Kidney (tissue), 14 donors: ENCODE results near the gene DELE1. TPM values are rescaled to one million over a fixed set of nuclear protein-coding genes. Genes with fewer than 3 reads are reported as not detected.

Experiments
- DNase-seq, 5 donors: peaks; one replicate each; pipeline ENCODE4 v3.0.0-alpha.2; 2013 to 2020
- FAIRE-seq: peaks from 2 replicates; lab custom pipeline; 2012; peaks lifted over from hg19 to GRCh38; lab: Jason Lieb, UNC
- H3K27ac ChIP-seq, 2 donors: one replicate each; pipeline ENCODE4 v1.7.0; 2013; ENCODE audit warnings: low read depth in 2 of 2, low read length in 2 of 2, inconsistent platforms in 1 of 2
- H3K27me3 ChIP-seq: one replicate; pipeline ENCODE4 v1.7.1; 2013; ENCODE audit warnings: low read length, inconsistent platforms; ENCODE audit not compliant: control insufficient read depth, insufficient read depth
- H3K36me3 ChIP-seq, 3 donors: one replicate each; pipeline versions ENCODE4 v1.7.0 to v1.7.1; 2013; ENCODE audit warnings: low read length in 3 of 3, control low read depth in 1 of 3, inconsistent platforms in 1 of 3; ENCODE audit not compliant: insufficient read depth in 3 of 3, control insufficient read depth in 2 of 3
- H3K4me1 ChIP-seq, 3 donors: one replicate each; pipeline versions ENCODE4 v1.7.0 to v1.7.1; 2013; ENCODE audit warnings: low read length in 3 of 3, inconsistent platforms in 1 of 3, low read depth in 1 of 3; ENCODE audit not compliant: control insufficient read depth in 2 of 3, insufficient read depth in 2 of 3
- H3K4me3 ChIP-seq, 3 donors: one replicate each; pipeline versions ENCODE4 v1.7.0 to v1.8.1; 2013; ENCODE audit warnings: low read length in 3 of 3, control low read depth in 1 of 3, inconsistent platforms in 1 of 3
- H3K9ac ChIP-seq, 3 donors: one replicate each; pipeline versions ENCODE4 v1.7.0 to v1.7.1; 2013; ENCODE audit warnings: low read length in 3 of 3, control low read depth in 1 of 3, inconsistent platforms in 1 of 3
- H3K9me3 ChIP-seq, 3 donors: one replicate each; pipeline versions ENCODE4 v1.7.0 to v1.7.1; 2013; ENCODE audit warnings: low read length in 3 of 3, control low read depth in 1 of 3, inconsistent platforms in 1 of 3; ENCODE audit not compliant: control insufficient read depth in 2 of 3, insufficient read depth in 1 of 3
- intact Hi-C: fragments of 100-400 bp; cut with DNase I; formaldehyde crosslinking; loops from one replicate; pipeline ENCODE4 v1.11.1; 2022
- polyA plus RNA-seq: library from polyadenylated mRNA; stranded (reverse); fragments of 350-450 nt; fragmentation: Illumina TruSeq; extraction: RNeasy Lipid Tissue Mini Kit (QIAGEN cat#74804); gene quantifications from one replicate; pipeline ENCODE4 v1.2.3, GENCODE V29; 2014; ENCODE audit warnings: low read depth, low replicate concordance; ENCODE audit not compliant: insufficient read depth
- total RNA-seq: library from RNA; stranded (reverse); fragmentation: NEBNext Ultra II Directional; extraction: Animal tissue kit (Norgen Biotek cat#: 25700); gene quantifications from one replicate; pipeline ENCODE4 v1.2.1, GENCODE V29; 2021
- TF ChIP-seq, protein P1 (sequence below): IDR thresholded peaks from 3 replicates; pipeline ENCODE4 v1.5.1; 2012; ENCODE audit warnings: mild to moderate bottlenecking, moderate library complexity, borderline replicate concordance; ENCODE audit not compliant: insufficient read depth; ENCODE audit errors: extremely low read depth
- donor health status: control.
- donor health status: control.
- donor health status: control.
- donor health status: control.
- donor health status: control.
- donor health status: DM: yes; HTN: yes; CAD: no.
- donor health status: Normal renal cell carcinoma (clear cell type).

The DELE1 gene
- total and polyA plus RNA-seq, 2 donors from 2014 or later, result 67.7 to 82.3 TPM

DNA sequence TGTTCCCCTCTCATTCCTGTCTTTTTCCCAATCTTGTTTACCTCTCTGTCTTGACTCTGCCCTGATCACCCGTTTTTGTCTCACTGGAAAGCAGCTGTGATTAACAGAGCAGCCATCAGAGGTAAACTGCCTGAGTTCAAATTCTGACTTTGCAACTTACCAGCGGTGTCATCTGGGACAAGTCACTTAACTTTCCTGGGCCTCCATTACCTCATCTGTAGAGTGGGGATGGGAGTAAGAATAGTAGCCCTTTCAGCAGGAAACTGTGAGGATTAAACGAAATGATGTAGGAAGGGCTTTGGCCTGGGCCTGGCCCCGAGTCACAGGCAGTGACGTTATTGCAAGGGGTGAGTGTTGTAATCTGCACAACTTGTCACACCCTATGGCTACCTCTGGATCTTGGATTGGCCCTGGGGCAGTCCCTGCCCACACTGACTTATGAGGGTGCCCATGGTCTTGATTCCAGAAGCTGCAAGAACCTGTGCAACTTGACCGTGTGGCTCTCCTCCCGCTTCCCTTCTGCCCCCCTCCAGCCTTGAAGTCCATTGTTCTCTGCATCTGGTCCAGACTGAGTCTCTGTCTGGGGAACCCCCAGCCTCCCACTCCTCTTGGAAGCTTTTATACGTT, 35.0 kb downstream of the DELE1 start:
- DNase-seq (no peak), FAIRE-seq (no peak)
- no peaks in the 10 kb centered on the region for H3K36me3 ChIP-seq
- H3K4me3 ChIP-seq, result no peak overlapping the region
- peak overlapping the region; percentile 8 to 26 for H3K27ac ChIP-seq
- intact Hi-C loops, result loop anchor here (10.0 kb wide), 1 partner anchor 264 kb away; no protein-coding TSS in a partner anchor
- no peaks in the 10 kb centered on the region for H3K9me3 ChIP-seq
- H3K4me1 ChIP-seq, result peaks cover 3 to 12% (median 4%) of the 10 kb centered on the region in 3 donors
- H3K9ac ChIP-seq, result no peak overlapping the region
- TF ChIP-seq, protein P1, sequence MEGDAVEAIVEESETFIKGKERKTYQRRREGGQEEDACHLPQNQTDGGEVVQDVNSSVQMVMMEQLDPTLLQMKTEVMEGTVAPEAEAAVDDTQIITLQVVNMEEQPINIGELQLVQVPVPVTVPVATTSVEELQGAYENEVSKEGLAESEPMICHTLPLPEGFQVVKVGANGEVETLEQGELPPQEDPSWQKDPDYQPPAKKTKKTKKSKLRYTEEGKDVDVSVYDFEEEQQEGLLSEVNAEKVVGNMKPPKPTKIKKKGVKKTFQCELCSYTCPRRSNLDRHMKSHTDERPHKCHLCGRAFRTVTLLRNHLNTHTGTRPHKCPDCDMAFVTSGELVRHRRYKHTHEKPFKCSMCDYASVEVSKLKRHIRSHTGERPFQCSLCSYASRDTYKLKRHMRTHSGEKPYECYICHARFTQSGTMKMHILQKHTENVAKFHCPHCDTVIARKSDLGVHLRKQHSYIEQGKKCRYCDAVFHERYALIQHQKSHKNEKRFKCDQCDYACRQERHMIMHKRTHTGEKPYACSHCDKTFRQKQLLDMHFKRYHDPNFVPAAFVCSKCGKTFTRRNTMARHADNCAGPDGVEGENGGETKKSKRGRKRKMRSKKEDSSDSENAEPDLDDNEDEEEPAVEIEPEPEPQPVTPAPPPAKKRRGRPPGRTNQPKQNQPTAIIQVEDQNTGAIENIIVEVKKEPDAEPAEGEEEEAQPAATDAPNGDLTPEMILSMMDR, result no peak
- no peaks in the 10 kb centered on the region for H3K27me3 ChIP-seq

DNA sequence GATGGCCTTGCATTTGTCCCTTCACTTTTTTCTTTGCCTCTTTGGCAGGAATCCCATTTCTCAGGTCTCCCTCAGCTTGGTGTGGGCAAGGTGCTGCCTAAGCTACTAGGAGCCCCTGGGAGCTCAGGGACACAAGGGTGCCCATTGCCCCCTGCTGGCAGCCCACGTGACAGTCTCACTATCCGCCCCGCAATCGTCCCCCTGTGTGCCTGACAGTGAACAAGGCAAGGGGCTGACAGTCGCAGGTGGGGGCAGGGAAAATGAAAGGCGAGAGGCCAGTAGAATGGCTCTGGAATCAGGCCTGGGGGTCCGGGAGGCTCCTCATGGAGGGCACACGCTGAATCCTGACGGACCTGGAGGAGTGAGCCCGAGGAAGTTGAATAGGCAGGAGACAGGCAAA, 36.3 kb downstream of the DELE1 start:
- no peaks in the 10 kb centered on the region for H3K27me3 ChIP-seq
- DNase-seq (peak in 1 of 5 donors; percentile 32), FAIRE-seq (no peak)
- peaks cover 3 to 12% (median 4%) of the 10 kb centered on the region in 3 donors for H3K4me1 ChIP-seq
- no peak overlapping the region for H3K27ac ChIP-seq
- no peaks in the 10 kb centered on the region for H3K9me3 ChIP-seq
- no peak overlapping the region for H3K4me3 ChIP-seq
- TF ChIP-seq, protein P1, result no peak
- no peaks in the 10 kb centered on the region for H3K36me3 ChIP-seq
- intact Hi-C loops, result no loop called here
- no peak overlapping the region for H3K9ac ChIP-seq

DNA sequence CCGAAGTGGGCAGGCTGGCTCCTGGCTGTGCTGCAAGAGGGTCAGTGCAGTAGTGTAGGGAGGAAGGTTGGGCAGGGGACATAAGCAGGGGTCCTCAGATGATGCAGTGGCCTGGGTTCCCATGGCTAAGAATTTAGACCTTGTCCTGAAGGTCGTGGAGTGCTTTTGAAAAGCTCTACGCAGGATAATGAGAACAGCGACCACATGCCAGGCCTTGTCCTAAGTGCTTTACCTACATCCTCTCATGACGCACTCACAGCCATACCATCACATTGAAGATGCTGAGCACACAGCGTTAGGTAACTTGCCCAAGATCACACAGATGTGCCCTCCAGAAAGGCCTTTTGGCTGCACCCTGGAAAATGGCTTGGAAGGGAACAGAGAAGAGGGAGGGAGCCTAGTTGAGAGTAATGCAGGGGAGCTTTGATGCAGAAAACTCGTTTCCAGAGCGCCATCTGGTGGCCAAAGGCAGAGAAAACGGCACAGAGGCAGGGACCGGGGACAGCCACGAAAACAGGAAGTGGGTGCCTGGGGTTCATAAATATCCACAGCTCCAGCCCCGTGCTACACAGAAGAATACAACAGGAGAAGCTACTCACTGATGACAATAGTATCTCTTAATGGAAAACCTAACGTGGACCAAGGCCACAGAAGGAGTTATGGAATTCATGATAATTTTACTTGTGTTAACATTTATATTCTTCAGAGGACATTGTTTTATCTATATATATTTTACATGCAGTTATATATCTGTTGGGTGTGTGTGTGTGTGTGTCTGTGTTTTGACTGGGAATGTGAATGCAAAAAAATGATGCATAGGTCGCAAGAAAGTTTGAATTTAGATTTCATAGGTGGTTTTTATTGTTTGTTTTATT, 37.0 kb downstream of the DELE1 start:
- FAIRE-seq (peak; percentile 13), DNase-seq (peak; percentile 89 to 96 (median 91))
- TF ChIP-seq, protein P1, result peak; percentile 92
- intact Hi-C loops, result no loop called here
- peaks cover 3 to 12% (median 4%) of the 10 kb centered on the region in 3 donors for H3K4me1 ChIP-seq
- no peaks in the 10 kb centered on the region for H3K27me3 ChIP-seq
- H3K27ac ChIP-seq, result no peak overlapping the region
- no peaks in the 10 kb centered on the region for H3K36me3 ChIP-seq
- H3K9me3 ChIP-seq, result no peaks in the 10 kb centered on the region
- H3K9ac ChIP-seq, result no peak overlapping the region
- H3K4me3 ChIP-seq, result no peak overlapping the region
